ENCODE data around the gene EXOC2.

DNA sequence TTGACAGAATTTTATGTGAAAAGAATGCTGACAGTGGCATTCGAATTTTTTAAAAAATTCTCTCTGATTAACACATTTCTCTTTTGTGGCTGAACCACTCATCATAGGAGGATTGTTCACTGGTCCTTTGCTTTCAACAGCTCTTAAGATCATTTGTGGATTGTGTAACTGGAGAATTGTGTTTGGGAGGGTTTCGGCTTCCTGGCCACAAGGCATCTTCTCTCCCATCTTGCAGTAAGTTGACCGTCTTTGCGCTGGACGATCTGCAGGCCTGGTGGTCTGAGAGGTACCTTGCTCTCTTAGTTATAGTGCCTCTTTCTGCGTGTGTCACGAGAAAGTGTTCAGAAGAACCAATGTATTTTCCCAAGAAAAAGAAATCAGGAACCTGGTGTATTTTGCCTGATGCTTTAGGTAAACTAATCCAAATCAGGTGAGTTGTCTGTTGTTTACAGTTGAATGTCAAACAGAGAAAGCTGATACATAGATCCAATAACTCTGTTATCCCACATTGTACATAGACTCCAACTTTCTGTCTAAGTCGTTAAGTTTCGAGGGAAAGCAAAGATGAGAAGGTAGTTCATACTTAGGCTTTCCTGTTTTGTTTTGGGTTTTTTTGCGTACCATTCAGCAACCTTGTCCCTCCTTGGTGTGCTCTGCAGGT is 14.8 kb upstream of the EXOC2 start:
- TF ChIP-seq CTCF (IDR thresholded peaks at IDR 0.05; ENCODE audit: low read depth, low read length) = no peak
- TF ChIP-seq, protein P1, sequence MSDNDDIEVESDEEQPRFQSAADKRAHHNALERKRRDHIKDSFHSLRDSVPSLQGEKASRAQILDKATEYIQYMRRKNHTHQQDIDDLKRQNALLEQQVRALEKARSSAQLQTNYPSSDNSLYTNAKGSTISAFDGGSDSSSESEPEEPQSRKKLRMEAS (IDR thresholded peaks at IDR 0.05; ENCODE audit: low read depth, low read length) = no peak
